ENCODE data around the gene GLYR1. TPM values are rescaled to one million over a fixed set of nuclear protein-coding genes. Genes with fewer than 3 reads are reported as not detected.

GLYR1 gene
- total and polyA plus RNA-seq, 2 donors (not counting 1 experiment from before 2014, with no cell fraction given) = 34.0 to 137 TPM

DNA sequence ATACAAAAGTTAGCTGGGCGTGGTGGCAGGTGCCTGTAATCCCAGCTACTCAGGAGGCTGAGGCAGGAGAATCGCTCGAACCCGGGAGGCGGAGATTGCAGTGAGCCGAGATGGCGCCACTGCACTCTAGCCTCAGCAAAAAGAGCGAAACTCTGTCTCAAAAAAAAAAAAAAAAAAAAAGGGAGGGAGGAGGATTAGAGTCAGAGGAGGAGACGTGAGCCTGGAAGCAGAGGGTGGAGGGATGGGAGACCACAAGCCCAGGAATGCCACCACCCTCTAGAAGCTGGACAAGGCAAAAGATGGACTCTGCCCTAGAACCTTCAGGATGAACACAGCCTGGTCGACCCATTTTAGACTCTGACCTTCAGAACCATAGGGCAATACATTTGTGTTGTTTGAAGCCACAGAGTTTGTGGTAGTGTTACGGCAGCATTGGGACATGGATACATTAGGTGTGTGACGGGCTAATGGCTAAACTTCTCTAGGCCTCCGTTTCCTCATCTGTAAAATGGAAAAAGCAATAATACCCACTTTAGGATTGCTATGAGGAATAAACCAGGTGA lies 54.1 kb downstream of the GLYR1 start:
- H3K9me3 Mint-ChIP-seq (ENCODE audit: insufficient read depth) = no peaks in the 10 kb centered on the region
- peaks cover 0 to 6% (median 0%) of the 10 kb centered on the region in 4 experiments for H3K27me3 ChIP-seq (replicated peaks in 1 of 4; ENCODE audit: control extremely low read depth in 1 of 4, control insufficient read depth in 3 of 4, insufficient read depth in 4 of 4, low read length in 3 of 4)
- TF ChIP-seq EZH2 (IDR thresholded peaks at IDR 0.05; ENCODE audit: borderline replicate concordance, insufficient read depth, low read depth, low read length, poor library complexity, severe bottlenecking) = no peak
- TF ChIP-seq, protein P1, sequence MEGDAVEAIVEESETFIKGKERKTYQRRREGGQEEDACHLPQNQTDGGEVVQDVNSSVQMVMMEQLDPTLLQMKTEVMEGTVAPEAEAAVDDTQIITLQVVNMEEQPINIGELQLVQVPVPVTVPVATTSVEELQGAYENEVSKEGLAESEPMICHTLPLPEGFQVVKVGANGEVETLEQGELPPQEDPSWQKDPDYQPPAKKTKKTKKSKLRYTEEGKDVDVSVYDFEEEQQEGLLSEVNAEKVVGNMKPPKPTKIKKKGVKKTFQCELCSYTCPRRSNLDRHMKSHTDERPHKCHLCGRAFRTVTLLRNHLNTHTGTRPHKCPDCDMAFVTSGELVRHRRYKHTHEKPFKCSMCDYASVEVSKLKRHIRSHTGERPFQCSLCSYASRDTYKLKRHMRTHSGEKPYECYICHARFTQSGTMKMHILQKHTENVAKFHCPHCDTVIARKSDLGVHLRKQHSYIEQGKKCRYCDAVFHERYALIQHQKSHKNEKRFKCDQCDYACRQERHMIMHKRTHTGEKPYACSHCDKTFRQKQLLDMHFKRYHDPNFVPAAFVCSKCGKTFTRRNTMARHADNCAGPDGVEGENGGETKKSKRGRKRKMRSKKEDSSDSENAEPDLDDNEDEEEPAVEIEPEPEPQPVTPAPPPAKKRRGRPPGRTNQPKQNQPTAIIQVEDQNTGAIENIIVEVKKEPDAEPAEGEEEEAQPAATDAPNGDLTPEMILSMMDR (IDR thresholded peaks at IDR 0.05) = no peak
- WGBS (ENCODE audit: insufficient coverage) = 86% methylated on average over 9 of the region's 13 CpGs
- H3K4me3 ChIP-seq (ENCODE audit: control extremely low read depth in 1 of 5, extremely low read depth in 1 of 5, insufficient read depth in 1 of 5, low read depth in 2 of 5, low read length in 4 of 5) = no peak overlapping the region
- intact Hi-C loops (cut with micrococcal nuclease) = no loop called here
- ATAC-seq (ENCODE audit: low read depth) (no peak), DNase-seq (no peak)
- H3K4me2 ChIP-seq (replicated peaks; ENCODE audit: low read depth, low read length, poor library complexity, severe bottlenecking) = no peak overlapping the region
- no peaks in the 10 kb centered on the region for H3K36me3 ChIP-seq (replicated peaks in 1 of 2; ENCODE audit: control extremely low read depth in 1 of 2, control insufficient read depth in 1 of 2, extremely low read depth in 1 of 2, insufficient read depth in 2 of 2, low read length in 1 of 2)
- no peak overlapping the region for H3K9ac ChIP-seq (ENCODE audit: low read length)
- no peak overlapping the region for H3K27ac Mint-ChIP-seq
- POLR2A ChIA-PET = no interaction called here
- H3K79me2 ChIP-seq (ENCODE audit: control insufficient read depth, insufficient read depth, low read length) = no peaks in the 10 kb centered on the region
- CTCF ChIA-PET = no interaction called here
- no peaks in the 10 kb centered on the region for H4K20me1 ChIP-seq (ENCODE audit: control insufficient read depth, insufficient read depth, low read length, poor library complexity, severe bottlenecking)
- no peak overlapping the region for H2AFZ ChIP-seq (ENCODE audit: insufficient read depth, low read depth, low read length, poor library complexity, severe bottlenecking)
- no peak overlapping the region for H3K27ac ChIP-seq (ENCODE audit: low read length in 2 of 2)
- H3K9me3 ChIP-seq (ENCODE audit: control extremely low read depth in 1 of 3, control insufficient read depth in 2 of 3, insufficient read depth in 1 of 3, low read length in 2 of 3) = no peaks in the 10 kb centered on the region
- H3K4me3 Mint-ChIP-seq = no peak overlapping the region
- H3K4me1 ChIP-seq (ENCODE audit: control insufficient read depth in 2 of 2, insufficient read depth in 2 of 2, low read length in 2 of 2) = no peaks in the 10 kb centered on the region
- no peaks in the 10 kb centered on the region for H3K27me3 Mint-ChIP-seq
- H3K4me1 Mint-ChIP-seq = no peaks in the 10 kb centered on the region

DNA sequence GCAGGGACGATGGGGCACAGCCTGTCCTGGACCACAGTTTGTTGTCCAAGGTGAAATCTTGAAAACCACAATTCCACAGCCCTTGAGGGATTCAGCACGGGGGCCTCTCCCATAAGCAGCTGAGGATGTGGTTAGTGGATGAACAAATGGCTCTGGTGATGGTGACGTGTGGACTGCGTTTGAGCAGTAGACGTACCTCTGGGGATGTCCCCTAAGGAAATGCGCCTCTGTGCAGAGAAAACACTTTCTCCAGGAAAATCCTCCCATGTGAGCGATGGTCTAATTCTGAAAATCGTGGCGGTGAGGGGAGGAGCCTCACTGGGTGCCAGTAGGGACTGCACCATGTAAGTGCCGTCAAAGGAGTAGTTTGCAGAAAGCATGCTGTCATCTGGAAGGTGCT lies 56.2 kb downstream of the GLYR1 start:
- CTCF ChIA-PET = no interaction called here
- no peaks in the 10 kb centered on the region for H3K9me3 ChIP-seq (ENCODE audit: control extremely low read depth in 1 of 3, control insufficient read depth in 2 of 3, insufficient read depth in 1 of 3, low read length in 2 of 3)
- H3K4me1 ChIP-seq (ENCODE audit: control insufficient read depth in 2 of 2, insufficient read depth in 2 of 2, low read length in 2 of 2) = no peaks in the 10 kb centered on the region
- ATAC-seq (ENCODE audit: low read depth) (no peak), DNase-seq (no peak)
- no peaks in the 10 kb centered on the region for H3K36me3 ChIP-seq (replicated peaks in 1 of 2; ENCODE audit: control extremely low read depth in 1 of 2, control insufficient read depth in 1 of 2, extremely low read depth in 1 of 2, insufficient read depth in 2 of 2, low read length in 1 of 2)
- no peak overlapping the region for H3K9ac ChIP-seq (ENCODE audit: low read length)
- no peak overlapping the region for H3K27ac ChIP-seq (ENCODE audit: low read length in 2 of 2)
- TF ChIP-seq, protein P1 (IDR thresholded peaks at IDR 0.05) = no peak
- TF ChIP-seq EZH2 (IDR thresholded peaks at IDR 0.05; ENCODE audit: borderline replicate concordance, insufficient read depth, low read depth, low read length, poor library complexity, severe bottlenecking) = no peak
- no peak overlapping the region for H2AFZ ChIP-seq (ENCODE audit: insufficient read depth, low read depth, low read length, poor library complexity, severe bottlenecking)
- H3K4me3 ChIP-seq (ENCODE audit: control extremely low read depth in 1 of 5, extremely low read depth in 1 of 5, insufficient read depth in 1 of 5, low read depth in 2 of 5, low read length in 4 of 5) = no peak overlapping the region
- no peaks in the 10 kb centered on the region for H3K79me2 ChIP-seq (ENCODE audit: control insufficient read depth, insufficient read depth, low read length)
- Mint-ChIP-seq H3K27ac (no peak overlapping the region), H3K27me3 (no peaks in the 10 kb centered on the region), H3K4me1 (no peaks in the 10 kb centered on the region), H3K9me3 (ENCODE audit: insufficient read depth) (no peaks in the 10 kb centered on the region), H3K4me3 (no peak overlapping the region)
- peaks cover 0 to 6% (median 0%) of the 10 kb centered on the region in 4 experiments for H3K27me3 ChIP-seq (replicated peaks in 1 of 4; ENCODE audit: control extremely low read depth in 1 of 4, control insufficient read depth in 3 of 4, insufficient read depth in 4 of 4, low read length in 3 of 4)
- 45% methylated on average over 8 of the region's 10 CpGs for WGBS (ENCODE audit: insufficient coverage)
- intact Hi-C loops (cut with micrococcal nuclease) = no loop called here
- POLR2A ChIA-PET = no interaction called here
- no peak overlapping the region for H3K4me2 ChIP-seq (replicated peaks; ENCODE audit: low read depth, low read length, poor library complexity, severe bottlenecking)
- H4K20me1 ChIP-seq (ENCODE audit: control insufficient read depth, insufficient read depth, low read length, poor library complexity, severe bottlenecking) = no peaks in the 10 kb centered on the region

Data from B cell (primary cell).